HepG2 (cell line): Measurements from ENCODE around the gene MAN2C1. TPM values are rescaled to one million over a fixed set of nuclear protein-coding genes. Genes with fewer than 3 reads are reported as not detected.

Experiments used
- CC2D1A ChIP-seq: sonication (generic); formaldehyde crosslinking; IDR thresholded peaks from 2 replicates; pipeline ENCODE4 v1.8.1; 2023; ENCODE audit warnings: mild to moderate bottlenecking, missing genetic modification reagents
- DNMT3B ChIP-seq: conservative IDR thresholded peaks from 2 replicates; pipeline ENCODE4 v1.6.1; 2016; ENCODE audit warnings: missing biosample characterization, control low read depth
- GABPB1 ChIP-seq: IDR thresholded peaks from 2 replicates; pipeline ENCODE4 v1.6.1; 2016; ENCODE audit warnings: mild to moderate bottlenecking, missing genetic modification reagents, moderate library complexity, missing compliant biosample characterization
- HDAC1 ChIP-seq: sonication (generic); formaldehyde crosslinking; IDR thresholded peaks from 2 replicates; pipeline ENCODE4 v1.5.1; 2020; ENCODE audit warnings: mild to moderate bottlenecking, missing genetic modification reagents
- KLF13 ChIP-seq: sonication (generic); formaldehyde crosslinking; IDR thresholded peaks from 2 replicates; pipeline ENCODE4 v1.4.0; 2020; ENCODE audit warnings: mild to moderate bottlenecking, missing genetic modification reagents
- PHF5A ChIP-seq: IDR thresholded peaks from one replicate; pipeline ENCODE4 v1.6.1; 2018; ENCODE audit warnings: low read depth, missing genetic modification reagents; ENCODE audit not compliant: unreplicated experiment
- PRPF4 ChIP-seq: fragments of 200-400 bp; formaldehyde crosslinking; IDR thresholded peaks from 2 replicates; pipeline ENCODE4 v1.6.1; 2016; ENCODE audit warnings: low read length, low read depth; ENCODE audit not compliant: poor library complexity, severe bottlenecking
- REL ChIP-seq: sonication (generic); formaldehyde crosslinking; conservative IDR thresholded peaks from 2 replicates; pipeline ENCODE4 v1.8.0; 2022; ENCODE audit warnings: mild to moderate bottlenecking, missing genetic modification reagents, moderate library complexity
- SRSF9 ChIP-seq: fragments of 200-400 bp; formaldehyde crosslinking; IDR thresholded peaks from 2 replicates; pipeline ENCODE4 v1.6.1; 2018; ENCODE audit warnings: borderline replicate concordance, mild to moderate bottlenecking, low read depth, low read length; ENCODE audit not compliant: insufficient read depth, poor library complexity, severe bottlenecking
- YY1 ChIP-seq: IDR thresholded peaks from 2 replicates; pipeline ENCODE4 v1.6.1; 2011; ENCODE audit warnings: low read length, low read depth, moderate library complexity, mild to moderate bottlenecking; ENCODE audit not compliant: insufficient read depth, insufficient replicate concordance
- ZNF12 ChIP-seq: sonication (generic); formaldehyde crosslinking; IDR thresholded peaks from 2 replicates; pipeline ENCODE4 v1.5.0; 2020; ENCODE audit warnings: missing genetic modification reagents
- ZNF232 ChIP-seq: sonication (generic); formaldehyde crosslinking; IDR thresholded peaks from 2 replicates; pipeline ENCODE4 v1.4.0; 2020; ENCODE audit warnings: missing genetic modification reagents, borderline replicate concordance
- ZNF451 ChIP-seq: sonication (generic); formaldehyde crosslinking; IDR thresholded peaks from 2 replicates; pipeline ENCODE4 v1.5.0; 2020; ENCODE audit warnings: mild to moderate bottlenecking, missing genetic modification reagents
- ZNF557 ChIP-seq: sonication (generic); formaldehyde crosslinking; IDR thresholded peaks from 2 replicates; pipeline ENCODE4 v1.4.0; 2020; ENCODE audit warnings: missing genetic modification reagents
- ZNF577 ChIP-seq: sonication (generic); formaldehyde crosslinking; IDR thresholded peaks from 2 replicates; pipeline ENCODE4 v1.4.0; 2020; ENCODE audit warnings: mild to moderate bottlenecking, low read depth, missing genetic modification reagents, borderline replicate concordance
- ZNF749 ChIP-seq: sonication (generic); formaldehyde crosslinking; IDR thresholded peaks from 2 replicates; pipeline ENCODE4 v1.8.0; 2022; ENCODE audit warnings: mild to moderate bottlenecking, missing genetic modification reagents, moderate library complexity, borderline replicate concordance
- polyA plus RNA-seq, 8 experiments: library from polyadenylated mRNA; depleted of rRNA in 3 of 8; stranded (reverse) in 7 of 8; unstranded in 1 of 8; fragments of >200 nt; fragmentation: Illumina TruSeq in 4 of 8; extraction: Trizol in 4 of 8; gene quantifications; 2 replicates each; pipeline versions ENCODE4 v1.2.1 to v1.2.3, GENCODE V29; 2011 to 2016; ENCODE audit warnings: low read depth in 4 of 8, missing spikeins in 1 of 8, mixed read lengths in 1 of 8; ENCODE audit not compliant: insufficient read depth in 1 of 8
- total RNA-seq, 5 experiments: library from RNA; depleted of rRNA; stranded (reverse); fragments of >200 nt; fragmentation: Illumina TruSeq; extraction: Trizol; gene quantifications; 2 replicates each; pipeline ENCODE4 v1.2.3, GENCODE V29; 2016; ENCODE audit warnings: low read depth in 1 of 5
- TF ChIP-seq, protein P1 (sequence below): sonication (generic); formaldehyde crosslinking; conservative IDR thresholded peaks from 2 replicates; pipeline ENCODE4 v1.8.0; 2022; ENCODE audit warnings: low read depth, missing genetic modification reagents
- TF ChIP-seq, protein P2 (sequence below): sonication (generic); formaldehyde crosslinking; IDR thresholded peaks from 2 replicates; pipeline ENCODE4 v1.4.0; 2020; ENCODE audit warnings: missing genetic modification reagents
- TF ChIP-seq, protein P3 (sequence below): sonication (generic); formaldehyde crosslinking; IDR thresholded peaks from 2 replicates; pipeline ENCODE4 v1.8.0; 2022; ENCODE audit warnings: mild to moderate bottlenecking, missing genetic modification reagents, borderline replicate concordance
- TF ChIP-seq, protein P4 (sequence below): sonication (generic); formaldehyde crosslinking; conservative IDR thresholded peaks from 2 replicates; pipeline ENCODE4 v1.4.0; 2020; ENCODE audit warnings: missing genetic modification reagents

The MAN2C1 gene
- total and polyA plus RNA-seq, 2 of the 13 experiments (the other 11 are each of a cell fraction or from before 2014, with no cell fraction given) = 62.6 to 71.0 TPM

DNA sequence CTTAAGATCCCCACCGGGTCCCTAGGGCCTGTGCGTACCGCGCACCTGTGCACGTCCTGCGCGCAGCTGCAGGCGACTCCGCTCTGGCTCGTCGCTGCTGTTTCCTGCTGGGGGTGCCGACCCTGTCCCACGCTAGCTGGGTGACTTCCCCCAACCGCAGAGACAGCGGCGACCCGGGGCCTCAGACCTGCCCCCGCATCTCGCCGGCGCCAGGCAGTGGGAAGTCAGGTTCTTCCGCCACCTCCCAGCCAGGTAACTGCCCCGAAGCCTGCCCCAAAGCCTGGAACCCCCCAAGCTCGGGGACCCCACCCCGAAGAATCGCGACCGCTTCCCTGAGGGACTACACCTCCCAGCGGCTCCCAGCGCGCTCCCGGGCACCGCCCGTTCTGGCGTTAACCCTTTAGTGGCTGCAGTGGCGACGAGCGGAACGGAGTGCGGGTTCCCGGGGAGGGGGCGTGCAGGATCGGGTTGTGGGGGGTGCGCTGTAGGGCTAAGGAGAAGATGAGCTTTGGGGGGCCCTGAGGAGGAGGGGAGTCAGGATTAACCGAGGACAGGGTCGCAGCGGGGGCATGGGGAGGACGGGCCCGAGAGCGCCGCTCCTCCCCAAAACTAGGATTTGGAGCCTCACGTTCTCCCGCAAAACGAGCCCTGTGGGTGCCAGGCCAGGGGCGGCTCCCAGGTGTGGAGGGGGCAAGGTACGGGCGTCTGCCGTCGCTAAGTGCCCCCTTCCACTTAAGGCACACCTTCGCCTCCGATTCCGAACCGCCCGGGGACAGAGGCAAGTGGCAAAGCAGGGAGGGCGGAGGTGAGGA, 21.0 kb downstream of the MAN2C1 start (continued):
- TF ChIP-seq, protein P1, sequence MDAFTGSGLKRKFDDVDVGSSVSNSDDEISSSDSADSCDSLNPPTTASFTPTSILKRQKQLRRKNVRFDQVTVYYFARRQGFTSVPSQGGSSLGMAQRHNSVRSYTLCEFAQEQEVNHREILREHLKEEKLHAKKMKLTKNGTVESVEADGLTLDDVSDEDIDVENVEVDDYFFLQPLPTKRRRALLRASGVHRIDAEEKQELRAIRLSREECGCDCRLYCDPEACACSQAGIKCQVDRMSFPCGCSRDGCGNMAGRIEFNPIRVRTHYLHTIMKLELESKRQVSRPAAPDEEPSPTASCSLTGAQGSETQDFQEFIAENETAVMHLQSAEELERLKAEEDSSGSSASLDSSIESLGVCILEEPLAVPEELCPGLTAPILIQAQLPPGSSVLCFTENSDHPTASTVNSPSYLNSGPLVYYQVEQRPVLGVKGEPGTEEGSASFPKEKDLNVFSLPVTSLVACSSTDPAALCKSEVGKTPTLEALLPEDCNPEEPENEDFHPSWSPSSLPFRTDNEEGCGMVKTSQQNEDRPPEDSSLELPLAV (CRISPR knock-in tag) = no peak
- TF ChIP-seq, protein P2, sequence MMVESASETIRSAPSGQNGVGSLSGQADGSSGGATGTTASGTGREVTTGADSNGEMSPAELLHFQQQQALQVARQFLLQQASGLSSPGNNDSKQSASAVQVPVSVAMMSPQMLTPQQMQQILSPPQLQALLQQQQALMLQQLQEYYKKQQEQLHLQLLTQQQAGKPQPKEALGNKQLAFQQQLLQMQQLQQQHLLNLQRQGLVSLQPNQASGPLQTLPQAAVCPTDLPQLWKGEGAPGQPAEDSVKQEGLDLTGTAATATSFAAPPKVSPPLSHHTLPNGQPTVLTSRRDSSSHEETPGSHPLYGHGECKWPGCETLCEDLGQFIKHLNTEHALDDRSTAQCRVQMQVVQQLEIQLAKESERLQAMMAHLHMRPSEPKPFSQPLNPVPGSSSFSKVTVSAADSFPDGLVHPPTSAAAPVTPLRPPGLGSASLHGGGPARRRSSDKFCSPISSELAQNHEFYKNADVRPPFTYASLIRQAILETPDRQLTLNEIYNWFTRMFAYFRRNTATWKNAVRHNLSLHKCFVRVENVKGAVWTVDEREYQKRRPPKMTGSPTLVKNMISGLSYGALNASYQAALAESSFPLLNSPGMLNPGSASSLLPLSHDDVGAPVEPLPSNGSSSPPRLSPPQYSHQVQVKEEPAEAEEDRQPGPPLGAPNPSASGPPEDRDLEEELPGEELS = no peak; the same call in 1 of the 2 replicates
- peak; percentile 83; the same call in 1 of the 2 replicates for TF ChIP-seq ZNF451 (CRISPR knock-in tag)
- TF ChIP-seq REL (CRISPR knock-in tag) = no peak
- TF ChIP-seq YY1 = peak; percentile 62
- no peak for TF ChIP-seq SRSF9
- TF ChIP-seq ZNF557 (CRISPR knock-in tag) = no peak
- TF ChIP-seq, protein P3, sequence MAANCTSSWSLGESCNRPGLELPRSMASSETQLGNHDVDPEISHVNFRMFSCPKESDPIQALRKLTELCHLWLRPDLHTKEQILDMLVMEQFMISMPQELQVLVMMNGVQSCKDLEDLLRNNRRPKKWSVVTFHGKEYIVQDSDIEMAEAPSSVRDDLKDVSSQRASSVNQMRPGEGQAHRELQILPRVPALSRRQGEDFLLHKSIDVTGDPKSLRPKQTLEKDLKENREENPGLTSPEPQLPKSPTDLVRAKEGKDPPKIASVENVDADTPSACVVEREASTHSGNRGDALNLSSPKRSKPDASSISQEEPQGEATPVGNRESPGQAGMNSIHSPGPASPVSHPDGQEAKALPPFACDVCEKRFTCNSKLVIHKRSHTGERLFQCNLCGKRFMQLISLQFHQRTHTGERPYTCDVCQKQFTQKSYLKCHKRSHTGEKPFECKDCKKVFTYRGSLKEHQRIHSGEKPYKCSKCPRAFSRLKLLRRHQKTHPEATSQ (CRISPR knock-in tag) = peak; percentile 28
- TF ChIP-seq, protein P4, sequence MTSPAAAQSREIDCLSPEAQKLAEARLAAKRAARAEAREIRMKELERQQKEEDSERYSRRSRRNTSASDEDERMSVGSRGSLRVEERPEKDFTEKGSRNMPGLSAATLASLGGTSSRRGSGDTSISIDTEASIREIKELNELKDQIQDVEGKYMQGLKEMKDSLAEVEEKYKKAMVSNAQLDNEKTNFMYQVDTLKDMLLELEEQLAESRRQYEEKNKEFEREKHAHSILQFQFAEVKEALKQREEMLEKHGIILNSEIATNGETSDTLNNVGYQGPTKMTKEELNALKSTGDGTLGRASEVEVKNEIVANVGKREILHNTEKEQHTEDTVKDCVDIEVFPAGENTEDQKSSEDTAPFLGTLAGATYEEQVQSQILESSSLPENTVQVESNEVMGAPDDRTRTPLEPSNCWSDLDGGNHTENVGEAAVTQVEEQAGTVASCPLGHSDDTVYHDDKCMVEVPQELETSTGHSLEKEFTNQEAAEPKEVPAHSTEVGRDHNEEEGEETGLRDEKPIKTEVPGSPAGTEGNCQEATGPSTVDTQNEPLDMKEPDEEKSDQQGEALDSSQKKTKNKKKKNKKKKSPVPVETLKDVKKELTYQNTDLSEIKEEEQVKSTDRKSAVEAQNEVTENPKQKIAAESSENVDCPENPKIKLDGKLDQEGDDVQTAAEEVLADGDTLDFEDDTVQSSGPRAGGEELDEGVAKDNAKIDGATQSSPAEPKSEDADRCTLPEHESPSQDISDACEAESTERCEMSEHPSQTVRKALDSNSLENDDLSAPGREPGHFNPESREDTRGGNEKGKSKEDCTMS = no peak
- TF ChIP-seq KLF13 = no peak
- TF ChIP-seq GABPB1 (CRISPR knock-in tag) = peak; percentile 82
- no peak for TF ChIP-seq ZNF577 (CRISPR knock-in tag)
- TF ChIP-seq PHF5A (CRISPR knock-in tag) = no peak
- peak; percentile 74; the same call in 1 of the 2 replicates for TF ChIP-seq ZNF232 (CRISPR knock-in tag)
- TF ChIP-seq ZNF749 (CRISPR knock-in tag) = peak; percentile 71; the same call in 1 of the 2 replicates
- no peak for TF ChIP-seq DNMT3B (CRISPR knock-in tag)
- TF ChIP-seq ZNF12 (CRISPR knock-in tag) = peak; percentile 12; the same call in 1 of the 2 replicates
- no peak for TF ChIP-seq PRPF4
- TF ChIP-seq CC2D1A = no peak
- TF ChIP-seq HDAC1 (CRISPR knock-in tag) = peak; percentile 45
